ENCODE results near the gene XPOT.

Gene XPOT

DNA sequence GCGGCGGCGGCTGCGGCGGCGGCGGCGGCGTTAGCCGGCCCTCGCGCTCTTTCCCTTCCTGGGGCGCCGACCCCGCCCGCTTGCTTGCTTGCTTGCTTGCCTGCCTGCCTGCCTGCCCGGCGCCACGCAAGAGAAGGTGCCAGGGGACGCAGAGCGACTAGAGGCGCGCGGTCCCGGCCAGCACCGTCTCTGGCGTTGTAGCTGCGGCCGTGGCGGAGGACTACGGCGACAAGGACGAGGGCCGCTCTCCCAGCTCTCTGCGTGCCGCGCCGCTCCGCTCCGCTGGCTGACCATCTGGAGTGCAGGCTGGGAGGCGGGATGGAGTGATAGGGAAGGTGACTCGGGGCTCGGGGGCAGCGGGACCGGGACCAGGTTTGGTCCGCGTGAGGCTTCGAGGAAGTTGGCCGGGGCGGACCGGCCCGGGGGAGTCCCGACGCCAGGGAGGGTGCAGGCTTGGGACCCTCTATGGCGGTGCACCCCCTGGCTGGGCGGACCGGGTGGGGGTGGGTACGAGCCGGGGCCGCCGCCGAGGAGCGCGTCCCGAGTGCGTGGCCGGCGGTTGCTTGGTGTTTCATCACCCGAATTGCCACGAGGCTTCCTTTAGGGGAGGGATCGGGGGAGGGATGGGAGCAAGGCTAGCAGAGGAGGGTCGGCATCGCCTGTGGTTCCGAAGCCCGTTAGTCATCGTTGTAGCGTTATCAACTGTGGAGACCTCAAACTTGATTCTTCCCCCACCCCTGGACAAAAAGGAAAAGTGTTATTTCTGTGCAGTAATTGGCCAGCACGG is 471 bp downstream of the XPOT start:
- TF ChIP-seq, protein P1, sequence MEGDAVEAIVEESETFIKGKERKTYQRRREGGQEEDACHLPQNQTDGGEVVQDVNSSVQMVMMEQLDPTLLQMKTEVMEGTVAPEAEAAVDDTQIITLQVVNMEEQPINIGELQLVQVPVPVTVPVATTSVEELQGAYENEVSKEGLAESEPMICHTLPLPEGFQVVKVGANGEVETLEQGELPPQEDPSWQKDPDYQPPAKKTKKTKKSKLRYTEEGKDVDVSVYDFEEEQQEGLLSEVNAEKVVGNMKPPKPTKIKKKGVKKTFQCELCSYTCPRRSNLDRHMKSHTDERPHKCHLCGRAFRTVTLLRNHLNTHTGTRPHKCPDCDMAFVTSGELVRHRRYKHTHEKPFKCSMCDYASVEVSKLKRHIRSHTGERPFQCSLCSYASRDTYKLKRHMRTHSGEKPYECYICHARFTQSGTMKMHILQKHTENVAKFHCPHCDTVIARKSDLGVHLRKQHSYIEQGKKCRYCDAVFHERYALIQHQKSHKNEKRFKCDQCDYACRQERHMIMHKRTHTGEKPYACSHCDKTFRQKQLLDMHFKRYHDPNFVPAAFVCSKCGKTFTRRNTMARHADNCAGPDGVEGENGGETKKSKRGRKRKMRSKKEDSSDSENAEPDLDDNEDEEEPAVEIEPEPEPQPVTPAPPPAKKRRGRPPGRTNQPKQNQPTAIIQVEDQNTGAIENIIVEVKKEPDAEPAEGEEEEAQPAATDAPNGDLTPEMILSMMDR (IDR thresholded peaks at IDR 0.05; ENCODE audit: low read depth, low read length): no peak
- H3K4me3 ChIP-seq (ENCODE audit: low read depth, low read length): peak overlapping the region; percentile 88

DNA sequence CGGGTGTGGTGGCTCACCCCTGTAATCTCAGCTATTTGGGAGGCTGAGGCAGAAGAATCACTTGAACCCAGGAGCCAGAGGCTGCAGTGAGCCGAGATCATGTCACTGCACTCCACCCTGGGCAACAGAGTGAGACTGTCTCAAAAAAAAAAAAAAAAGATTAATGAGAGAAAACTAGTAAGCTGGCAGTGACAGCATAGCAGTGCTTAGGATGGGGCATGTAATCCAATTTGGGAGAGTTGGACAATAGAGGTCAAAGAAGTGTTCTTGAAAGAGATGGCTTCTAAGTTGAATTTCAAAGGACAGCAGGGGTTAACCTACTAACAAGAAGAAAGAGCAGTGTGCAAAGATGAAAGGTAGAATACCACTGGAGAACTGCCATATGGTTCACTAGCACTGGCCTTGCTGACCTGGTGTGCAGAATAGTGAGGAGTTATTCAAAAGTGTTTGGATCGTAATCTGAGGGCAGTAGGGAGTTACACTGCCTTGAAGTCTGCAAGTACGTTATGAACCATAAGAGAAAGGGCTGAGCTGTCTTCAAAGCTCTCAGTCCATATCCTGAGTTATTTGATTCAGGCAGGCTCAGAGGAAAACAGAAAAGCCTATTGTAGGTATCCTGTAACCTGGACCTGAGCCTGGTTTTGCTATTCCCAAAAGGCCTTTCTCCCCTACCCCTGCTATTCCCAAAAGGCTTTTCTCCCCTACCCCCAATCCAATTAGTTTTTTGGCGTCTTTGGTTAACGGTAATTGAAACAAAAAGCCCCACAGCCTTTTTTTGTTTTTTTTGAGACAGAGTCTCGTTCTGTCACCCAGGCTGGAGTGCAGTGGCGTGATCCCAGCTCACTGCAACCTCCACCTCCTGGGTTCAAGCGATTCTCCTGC is 3.4 kb downstream of the XPOT start:
- TF ChIP-seq, protein P1 (IDR thresholded peaks at IDR 0.05; ENCODE audit: low read depth, low read length): no peak
- no peak overlapping the region for H3K4me3 ChIP-seq (ENCODE audit: low read depth, low read length)

DNA sequence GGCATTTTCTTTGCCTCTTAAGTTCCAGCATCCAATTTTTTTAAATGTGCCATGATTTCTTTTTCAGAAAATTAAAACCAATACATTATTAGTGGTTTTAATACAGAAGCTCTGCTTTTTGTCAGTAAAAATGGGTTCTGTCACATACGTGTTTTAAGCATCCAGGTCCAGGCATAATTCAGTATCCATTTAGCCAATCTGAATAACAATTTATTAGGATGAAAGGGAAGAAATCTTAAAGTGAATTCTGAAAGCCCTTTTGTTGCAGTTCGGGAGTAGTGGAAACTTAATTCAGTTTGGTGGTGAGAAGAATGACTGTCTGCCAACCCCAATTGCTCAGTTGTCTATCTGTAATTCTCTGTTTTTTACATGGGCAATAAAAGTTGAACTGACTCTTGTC is 7.2 kb downstream of the XPOT start:
- TF ChIP-seq, protein P1 (IDR thresholded peaks at IDR 0.05; ENCODE audit: low read depth, low read length): no peak
- H3K4me3 ChIP-seq (ENCODE audit: low read depth, low read length): no peak overlapping the region

DNA sequence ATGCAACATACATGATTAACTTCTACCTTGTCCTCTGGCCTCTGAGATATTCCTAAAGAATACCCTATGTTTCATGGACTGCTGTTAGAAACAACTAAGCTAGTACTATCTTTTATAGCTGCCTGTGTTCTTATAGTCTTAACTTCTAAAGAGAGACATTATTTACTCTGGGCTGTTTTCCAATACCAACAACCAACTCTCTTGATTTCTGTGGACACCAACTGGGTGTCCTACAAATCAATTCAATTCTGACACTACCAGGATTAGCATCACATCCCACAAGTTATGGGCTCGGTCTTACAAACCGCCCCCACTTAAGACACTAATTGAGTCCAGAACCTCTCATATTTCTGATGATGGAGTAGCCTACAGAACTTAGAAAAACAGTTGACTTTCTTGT is 8.3 kb downstream of the XPOT start:
- TF ChIP-seq, protein P1 (IDR thresholded peaks at IDR 0.05; ENCODE audit: low read depth, low read length): no peak
- no peak overlapping the region for H3K4me3 ChIP-seq (ENCODE audit: low read depth, low read length)

DNA sequence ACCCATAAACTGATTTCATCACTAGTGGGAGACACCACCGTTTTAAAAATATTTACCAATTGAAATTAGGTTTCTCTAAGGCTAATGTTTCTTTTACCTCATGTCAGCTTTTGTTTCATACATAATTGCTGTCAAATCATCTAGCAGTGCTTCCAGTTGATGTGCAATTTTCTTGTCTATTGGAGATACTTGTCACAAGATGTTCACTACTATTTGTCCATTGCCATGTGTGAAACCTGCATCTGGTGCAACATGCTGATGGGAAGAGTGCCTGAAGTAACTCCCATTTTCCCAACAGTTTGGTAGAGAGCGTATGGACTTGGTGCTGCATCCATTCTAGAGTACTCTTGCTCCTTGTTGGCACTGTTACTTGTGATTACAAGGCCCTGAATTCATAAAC is 9.7 kb downstream of the XPOT start:
- H3K4me3 ChIP-seq (ENCODE audit: low read depth, low read length): no peak overlapping the region
- TF ChIP-seq, protein P1 (IDR thresholded peaks at IDR 0.05; ENCODE audit: low read depth, low read length): no peak

DNA sequence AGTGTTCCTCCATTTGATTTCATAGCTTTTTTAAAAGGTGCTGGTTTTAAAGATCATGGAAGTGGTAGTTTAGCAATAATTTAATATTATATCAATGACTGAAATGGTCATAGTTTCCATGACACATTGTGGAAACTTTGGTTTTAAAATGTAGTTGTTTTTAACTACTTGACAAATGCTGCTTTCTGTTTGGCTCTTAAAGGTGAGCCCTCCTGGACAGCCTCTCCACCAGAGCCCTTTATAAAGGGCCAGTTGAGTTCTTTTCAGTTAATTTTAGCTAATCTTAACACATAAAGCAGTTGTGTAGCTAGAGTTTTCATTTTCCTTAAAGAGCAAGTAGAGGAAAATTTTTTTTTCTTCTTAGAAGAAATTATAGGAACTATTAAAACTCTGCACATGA is 14.0 kb downstream of the XPOT start:
- H3K4me3 ChIP-seq (ENCODE audit: low read depth, low read length): no peak overlapping the region
- TF ChIP-seq, protein P1 (IDR thresholded peaks at IDR 0.05; ENCODE audit: low read depth, low read length): no peak

DNA sequence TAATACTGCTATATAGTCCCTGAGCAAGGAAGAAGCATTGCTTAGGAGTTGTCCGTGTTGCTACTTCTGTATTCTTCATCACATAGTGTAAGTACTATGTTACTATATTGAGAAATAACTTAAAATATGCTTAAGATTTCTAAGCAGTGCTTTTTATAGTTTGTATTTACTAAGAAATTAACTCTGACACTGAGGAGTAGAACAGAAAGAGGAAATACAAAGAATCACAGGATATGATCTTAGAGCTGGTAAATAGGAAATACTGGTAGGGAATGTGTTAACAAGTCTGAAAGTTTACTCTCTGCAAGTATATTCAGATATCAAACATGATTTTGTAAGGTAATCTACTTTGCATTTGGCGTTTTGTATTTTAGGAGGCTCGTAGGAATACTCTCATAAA is 15.5 kb downstream of the XPOT start:
- no peak overlapping the region for H3K4me3 ChIP-seq (ENCODE audit: low read depth, low read length)
- TF ChIP-seq, protein P1 (IDR thresholded peaks at IDR 0.05; ENCODE audit: low read depth, low read length): no peak

Data from WI38 (cell line).